OCI-LY1 (cell line): ENCODE results near the gene GJB2.
A peak's percentile ranks its signal among the peaks of the same experiment; 100 is the strongest.

Experiments
- H2AFZ ChIP-seq: fragments of 200-600 bp; sonication (generic), shearing (Covaris generic); 2 replicates; pipeline ENCODE4 v1.6.0; 2014; ENCODE audit warnings: antibody characterized with exemption, mild to moderate bottlenecking, low read length
- H3F3A ChIP-seq: fragments of 200-600 bp; sonication (generic), shearing (Covaris generic); 2 replicates; pipeline ENCODE4 v1.6.0; 2014; ENCODE audit warnings: mild to moderate bottlenecking, antibody characterized with exemption, low read length, moderate library complexity; ENCODE audit not compliant: insufficient read depth
- H3K27ac ChIP-seq: fragments of 200-600 bp; sonication (generic); 2 replicates; pipeline ENCODE4 v1.5.1; 2014; ENCODE audit warnings: low read length, mixed run types, mild to moderate bottlenecking, low read depth; ENCODE audit not compliant: poor library complexity, severe bottlenecking
- H3K27me3 ChIP-seq: fragments of 200-600 bp; sonication (generic); 2 replicates; pipeline ENCODE4 v1.6.0; 2014; ENCODE audit warnings: antibody characterized with exemption, mild to moderate bottlenecking, low read length, moderate library complexity; ENCODE audit not compliant: insufficient read depth
- H3K36me3 ChIP-seq: fragments of 200-600 bp; sonication (generic); 2 replicates; pipeline ENCODE4 v1.6.1; 2014; ENCODE audit warnings: mild to moderate bottlenecking, antibody characterized with exemption, low read length, moderate library complexity, mixed read lengths; ENCODE audit not compliant: insufficient read depth
- H3K4me1 ChIP-seq: fragments of 200-600 bp; sonication (generic); 2 replicates; pipeline ENCODE4 v1.5.1; 2014; ENCODE audit warnings: mild to moderate bottlenecking, low read length, moderate library complexity; ENCODE audit not compliant: insufficient read depth, severe bottlenecking
- H3K4me2 ChIP-seq: fragments of 200-600 bp; sonication (generic), shearing (Covaris generic); 2 replicates; pipeline ENCODE4 v1.6.1; 2014; ENCODE audit warnings: low read length
- H3K4me3 ChIP-seq: fragments of 200-600 bp; sonication (generic); 2 replicates; pipeline ENCODE4 v1.5.1; 2014; ENCODE audit warnings: low read length, low read depth, mild to moderate bottlenecking, mixed read lengths; ENCODE audit not compliant: poor library complexity, severe bottlenecking
- H3K79me2 ChIP-seq: fragments of 200-600 bp; shearing (Covaris generic); 2 replicates; pipeline ENCODE4 v1.6.1; 2016; ENCODE audit warnings: mixed run types, low read length, mixed read lengths; ENCODE audit not compliant: insufficient read depth
- H3K9ac ChIP-seq: fragments of 200-600 bp; sonication (generic), shearing (Covaris generic); 2 replicates; pipeline ENCODE4 v1.6.1; 2014; ENCODE audit warnings: mild to moderate bottlenecking, low read length, mixed read lengths
- H3K9me2 ChIP-seq: fragments of 200-600 bp; sonication (generic), shearing (Covaris generic); 2 replicates; pipeline ENCODE4 v1.6.1; 2014; ENCODE audit warnings: low read depth, mild to moderate bottlenecking, low read length, mixed read lengths
- H3K9me3 ChIP-seq: fragments of 200-600 bp; shearing (Covaris generic); 2 replicates; pipeline ENCODE4 v1.6.1; 2014; ENCODE audit warnings: low read length, mixed read lengths
- H4K20me1 ChIP-seq: fragments of 200-600 bp; sonication (generic), shearing (Covaris generic); 2 replicates; pipeline ENCODE4 v1.6.0; 2016; ENCODE audit warnings: mild to moderate bottlenecking, low read length; ENCODE audit not compliant: insufficient read depth
- CTCF ChIP-seq: fragments of 200-600 bp; sonication (generic), shearing (Covaris generic); IDR thresholded peaks from 2 replicates; pipeline ENCODE4 v1.5.1; 2017; ENCODE audit warnings: mild to moderate bottlenecking, antibody characterized with exemption, low read length, moderate library complexity, mixed read lengths
- EZH2 ChIP-seq: fragments of 200-600 bp; sonication (generic), shearing (Covaris generic); IDR thresholded peaks from 2 replicates; pipeline ENCODE4 v1.8.0; 2017; ENCODE audit warnings: borderline replicate concordance, mixed run types, mild to moderate bottlenecking, antibody characterized with exemption, low read length, moderate library complexity, mixed read lengths

The GJB2 gene

DNA sequence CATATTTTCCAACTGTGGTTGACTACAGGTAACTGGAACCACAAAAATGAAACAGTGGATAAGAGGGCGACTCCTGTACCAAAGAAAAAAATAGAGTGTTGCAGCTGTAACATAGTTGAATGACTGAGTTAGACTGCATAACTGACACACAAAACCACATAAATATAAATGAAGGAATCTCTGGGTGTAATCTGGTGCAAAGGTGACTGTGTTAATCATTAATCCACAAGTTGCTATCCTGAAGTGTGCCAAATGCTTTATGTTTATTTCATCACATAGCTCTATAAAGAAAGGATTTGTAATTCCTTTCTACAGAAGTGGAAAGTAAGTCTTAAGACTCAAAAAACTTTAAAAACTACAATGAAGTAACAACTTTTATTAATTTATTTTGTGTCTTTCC, 6.0 kb upstream of the GJB2 start:
- Histone ChIP-seq H3K4me1 (no peaks in the 10 kb centered on the region), H3K9ac (no peak overlapping the region), H3K9me2 (no peaks in the 10 kb centered on the region), H3K9me3 (no peaks in the 10 kb centered on the region), H3K36me3 (no peaks in the 10 kb centered on the region), H3K79me2 (no peaks in the 10 kb centered on the region), H3K4me3 (no peak overlapping the region), H3K4me2 (no peak overlapping the region), H4K20me1 (no peaks in the 10 kb centered on the region), H2AFZ (no peak overlapping the region), H3K27me3 (no peaks in the 10 kb centered on the region; the same call in 1 of the 2 replicates), H3K27ac (no peak overlapping the region), H3F3A (no peaks in the 10 kb centered on the region)
- TF ChIP-seq CTCF (no peak), EZH2 (no peak)

- no peak overlapping the region for H3K4me2 ChIP-seq
- H3K4me1 ChIP-seq, result no peaks in the 10 kb centered on the region
- H3K9ac ChIP-seq, result no peak overlapping the region
- no peaks in the 10 kb centered on the region; the same call in 1 of the 2 replicates for H3K27me3 ChIP-seq
- no peaks in the 10 kb centered on the region for H3K9me2 ChIP-seq
- no peaks in the 10 kb centered on the region for H3F3A ChIP-seq
- H4K20me1 ChIP-seq, result no peaks in the 10 kb centered on the region
- no peak overlapping the region for H3K4me3 ChIP-seq
- H3K79me2 ChIP-seq, result no peaks in the 10 kb centered on the region
- TF ChIP-seq CTCF (peak; percentile 46), EZH2 (no peak)
- H2AFZ ChIP-seq, result no peak overlapping the region
- no peaks in the 10 kb centered on the region for H3K36me3 ChIP-seq
- H3K27ac ChIP-seq, result no peak overlapping the region
- H3K9me3 ChIP-seq, result no peaks in the 10 kb centered on the region
Measured at GRCh38 chr13:20197361-20197834, 4.7 kb upstream of the GJB2 start.

DNA sequence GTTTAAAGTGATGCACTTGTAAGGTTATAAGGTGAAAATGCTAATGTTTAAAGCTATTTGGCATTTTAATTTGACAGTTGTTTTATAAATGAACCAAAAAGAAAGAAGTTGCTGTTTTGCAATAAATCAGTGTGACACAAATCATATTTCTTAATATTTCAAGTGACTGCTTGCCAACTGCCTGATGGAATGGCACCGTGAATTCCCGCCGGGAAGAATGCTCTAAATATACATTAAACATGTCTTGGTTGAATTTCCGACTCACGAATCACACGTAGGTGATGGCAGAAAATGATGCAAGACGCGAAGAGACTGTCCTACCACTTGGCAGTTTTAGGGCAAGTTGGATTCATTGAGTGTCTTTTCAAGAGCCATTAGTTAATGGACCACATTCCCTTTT, 3.1 kb upstream of the GJB2 start:
- H3K79me2 ChIP-seq, result no peaks in the 10 kb centered on the region
- H3K4me1 ChIP-seq, result no peaks in the 10 kb centered on the region
- no peak overlapping the region for H3K27ac ChIP-seq
- H3K27me3 ChIP-seq, result 0 out of 2 replicates have a peak, but pooled peaks cover 6% of the 10 kb centered on the region
- H3K9ac ChIP-seq, result no peak overlapping the region
- H3K9me3 ChIP-seq, result no peaks in the 10 kb centered on the region
- H3K4me2 ChIP-seq, result no peak overlapping the region
- H3F3A ChIP-seq, result no peaks in the 10 kb centered on the region
- no peaks in the 10 kb centered on the region for H3K9me2 ChIP-seq
- TF ChIP-seq CTCF (no peak), EZH2 (no peak)
- H3K4me3 ChIP-seq, result no peak overlapping the region
- H3K36me3 ChIP-seq, result no peaks in the 10 kb centered on the region
- no peak overlapping the region for H2AFZ ChIP-seq
- no peaks in the 10 kb centered on the region for H4K20me1 ChIP-seq
